H1 (cell line): ENCODE data around the gene C19orf85. TPM values are rescaled to one million over a fixed set of nuclear protein-coding genes. Genes with fewer than 3 reads are reported as not detected.
A peak's percentile ranks its signal among the peaks of the same experiment; 100 is the strongest.

ENCODE experiments used
- CTCF ChIA-PET: fragments of 300-600 bp; sonication (Branson Sonifier 250); formaldehyde crosslinking; loops from one replicate; lab custom pipeline; 2021; ENCODE audit not compliant: partially characterized antibody; lab: Charles Lee
- POLR2A ChIA-PET: fragments of 300-600 bp; sonication (Branson Sonifier 250); formaldehyde crosslinking; loops from one replicate; lab custom pipeline; 2021; ENCODE audit warnings: inconsistent platforms; ENCODE audit not compliant: partially characterized antibody; lab: Charles Lee
- DNase-seq, 2 experiments: peaks; one replicate each; pipeline versions ENCODE4 v3.0.0 to v3.0.0-alpha.2; 2010 to 2022; ENCODE audit warnings: low spot score in 2 of 2, low read depth in 1 of 2, mixed read lengths in 1 of 2
- FAIRE-seq: peaks from 2 replicates; lab custom pipeline; 2011; peaks lifted over from hg19 to GRCh38; lab: Jason Lieb, UNC
- H2AFZ ChIP-seq: 2 replicates; pipeline ENCODE4 v1.8.1; 2012; ENCODE audit warnings: low read length, inconsistent platforms
- H2AK5ac ChIP-seq: 2 replicates; pipeline ENCODE4 v1.6.1; 2013; ENCODE audit warnings: low read depth, low read length
- H2BK120ac ChIP-seq: replicated peaks from 2 replicates; pipeline ENCODE3; 2013; ENCODE audit warnings: low read depth, low read length, inconsistent platforms
- H2BK12ac ChIP-seq: 2 replicates; pipeline ENCODE4 v1.6.1; 2013; ENCODE audit warnings: low read depth, low read length
- H2BK15ac ChIP-seq: 2 replicates; pipeline ENCODE4 v1.6.1; 2013; ENCODE audit warnings: low read length
- H2BK20ac ChIP-seq: 2 replicates; pipeline ENCODE4 v1.6.1; 2013; ENCODE audit warnings: low read length
- H2BK5ac ChIP-seq: 2 replicates; pipeline ENCODE4 v1.6.1; 2013; ENCODE audit warnings: low read depth, low read length
- H3K14ac ChIP-seq: 2 replicates; pipeline ENCODE4 v1.6.1; 2013; ENCODE audit warnings: inconsistent platforms; ENCODE audit not compliant: insufficient read length
- H3K18ac ChIP-seq: 2 replicates; pipeline ENCODE4 v1.6.1; 2013; ENCODE audit warnings: low read length; ENCODE audit errors: extremely low read depth
- H3K23ac ChIP-seq: 2 replicates; pipeline ENCODE4 v1.6.1; 2013; ENCODE audit warnings: inconsistent platforms; ENCODE audit not compliant: insufficient read length
- H3K23me2 ChIP-seq: 2 replicates; pipeline ENCODE4 v1.6.1; 2013; ENCODE audit warnings: low read depth, low read length
- H3K27ac ChIP-seq: 2 replicates; pipeline ENCODE4 v1.6.1; 2011; ENCODE audit warnings: low read depth, low read length, inconsistent platforms
- H3K27me3 ChIP-seq, 4 experiments: replicated peaks in 1 of 4; 1 replicate in 1 of 4; 2 replicates in 3 of 4; pipeline versions ENCODE4 v1.6.1 to v1.8.1; 2011 to 2013; ENCODE audit warnings: low read length in 3 of 4, mild to moderate bottlenecking in 3 of 4, inconsistent platforms in 2 of 4, mixed read lengths in 2 of 4, moderate library complexity in 1 of 4; ENCODE audit not compliant: control insufficient read depth in 3 of 4, insufficient read depth in 3 of 4; ENCODE audit errors: extremely low read depth in 1 of 4
- H3K36me3 ChIP-seq, 4 experiments: 2 replicates each; pipeline versions ENCODE4 v1.6.1 to v1.8.1; 2011 to 2013; ENCODE audit warnings: mild to moderate bottlenecking in 4 of 4, low read length in 3 of 4, moderate library complexity in 2 of 4, control low read depth in 1 of 4, inconsistent platforms in 1 of 4; ENCODE audit not compliant: insufficient read depth in 4 of 4, control insufficient read depth in 2 of 4
- H3K4ac ChIP-seq: replicated peaks from 2 replicates; pipeline ENCODE3; 2013; ENCODE audit warnings: low read length, low read depth, mixed read lengths, inconsistent platforms; ENCODE audit not compliant: insufficient read length
- H3K4me1 ChIP-seq, 4 experiments: replicated peaks in 1 of 4; 1 replicate in 1 of 4; 2 replicates in 3 of 4; pipeline versions ENCODE4 v1.6.1 to v1.8.1; 2011 to 2013; ENCODE audit warnings: low read length in 3 of 4, inconsistent platforms in 2 of 4, mixed read lengths in 1 of 4; ENCODE audit not compliant: insufficient read depth in 4 of 4, control insufficient read depth in 3 of 4
- H3K4me2 ChIP-seq, 2 experiments: 2 replicates each; pipeline versions ENCODE4 v1.6.1 to v1.8.1; 2011 to 2013; ENCODE audit warnings: low read depth in 2 of 2, low read length in 2 of 2, control low read depth in 1 of 2, inconsistent platforms in 1 of 2, mild to moderate bottlenecking in 1 of 2; ENCODE audit not compliant: insufficient read depth in 1 of 2
- H3K4me3 ChIP-seq, 4 experiments: fragments of 200-600, 300-600 bp in 1 of 4; sonication (generic), shearing (Covaris generic), sonication (Bioruptor Twin) in 1 of 4; 2 replicates each; pipeline versions ENCODE4 v1.5.1 to v1.8.1; 2011 to 2016; ENCODE audit warnings: low read length in 4 of 4, low read depth in 3 of 4, control low read depth in 2 of 4, inconsistent platforms in 2 of 4, mild to moderate bottlenecking in 2 of 4, mixed read lengths in 1 of 4, moderate library complexity in 1 of 4; ENCODE audit not compliant: insufficient read depth in 2 of 4; ENCODE audit errors: extremely low read depth in 1 of 4
- H3K56ac ChIP-seq: replicated peaks from 2 replicates; pipeline ENCODE3; 2013; ENCODE audit warnings: low read depth, mild to moderate bottlenecking, mixed read lengths, low read length, inconsistent platforms; ENCODE audit not compliant: insufficient read length
- H3K79me1 ChIP-seq: 2 replicates; pipeline ENCODE4 v1.6.1; 2013; ENCODE audit warnings: low read depth, low read length, control low read depth
- H3K79me2 ChIP-seq, 2 experiments: 2 replicates each; pipeline versions ENCODE4 v1.6.1 to v1.8.1; 2012 to 2013; ENCODE audit warnings: low read length in 2 of 2, mild to moderate bottlenecking in 2 of 2, inconsistent platforms in 1 of 2; ENCODE audit not compliant: insufficient read depth in 2 of 2, control insufficient read depth in 1 of 2
- H3K9ac ChIP-seq, 4 experiments: replicated peaks in 1 of 4; 1 replicate in 1 of 4; 2 replicates in 3 of 4; pipeline versions ENCODE4 v1.6.1 to v1.8.1; 2011 to 2013; ENCODE audit warnings: low read depth in 3 of 4, low read length in 3 of 4, control low read depth in 2 of 4, mild to moderate bottlenecking in 2 of 4, moderate library complexity in 2 of 4, inconsistent platforms in 1 of 4; ENCODE audit errors: extremely low read depth in 1 of 4
- H3K9me3 ChIP-seq, 2 experiments: 2 replicates each; pipeline versions ENCODE4 v1.6.1 to v1.8.1; 2012 to 2013; ENCODE audit warnings: mild to moderate bottlenecking in 2 of 2, moderate library complexity in 2 of 2, control low read depth in 1 of 2, inconsistent platforms in 1 of 2, low read depth in 1 of 2, low read length in 1 of 2, mixed read lengths in 1 of 2; ENCODE audit not compliant: insufficient read depth in 2 of 2
- H4K20me1 ChIP-seq, 2 experiments: replicated peaks in 1 of 2; 2 replicates each; pipeline versions ENCODE3 to v1.8.1; 2011 to 2013; ENCODE audit warnings: inconsistent platforms in 2 of 2, low read length in 2 of 2, mild to moderate bottlenecking in 1 of 2; ENCODE audit not compliant: insufficient read depth in 2 of 2, control insufficient read depth in 1 of 2
- H4K5ac ChIP-seq: 2 replicates; pipeline ENCODE4 v1.6.1; 2013; ENCODE audit warnings: low read length, low read depth, mixed read lengths, inconsistent platforms; ENCODE audit not compliant: insufficient read length
- H4K8ac ChIP-seq: 2 replicates; pipeline ENCODE4 v1.8.0; 2013; ENCODE audit warnings: mild to moderate bottlenecking, moderate library complexity, low read length, inconsistent platforms; ENCODE audit not compliant: insufficient read depth; ENCODE audit errors: extremely low read depth
- H4K91ac ChIP-seq: replicated peaks from 2 replicates; pipeline ENCODE3; 2013; ENCODE audit warnings: low read length, mixed read lengths, inconsistent platforms; ENCODE audit not compliant: insufficient read length
- ATF2 ChIP-seq: IDR thresholded peaks from 2 replicates; pipeline ENCODE4 v1.6.1; 2012; ENCODE audit warnings: low read length, inconsistent platforms
- BCL11A ChIP-seq, 2 experiments: IDR thresholded peaks; one replicate each; pipeline ENCODE4 v1.6.1; 2011; ENCODE audit warnings: low read depth in 2 of 2, low read length in 2 of 2, mild to moderate bottlenecking in 2 of 2
- EP300 ChIP-seq, 2 experiments: IDR thresholded peaks; 1 replicate in 1 of 2; 2 replicates in 1 of 2; pipeline ENCODE4 v1.6.1; 2011 to 2012; ENCODE audit warnings: low read depth in 2 of 2, low read length in 2 of 2, mild to moderate bottlenecking in 2 of 2, borderline replicate concordance in 1 of 2, inconsistent platforms in 1 of 2, moderate library complexity in 1 of 2
- HDAC6 ChIP-seq: IDR thresholded peaks from one replicate; pipeline ENCODE4 v1.7.1; 2012; ENCODE audit warnings: low read depth, mild to moderate bottlenecking, inconsistent platforms, low read length, moderate library complexity
- JUN ChIP-seq: IDR thresholded peaks from 2 replicates; pipeline ENCODE4 v1.6.1; 2011; ENCODE audit warnings: low read depth, mild to moderate bottlenecking, improper control_type of control experiment, low read length
- JUND ChIP-seq: IDR thresholded peaks from 2 replicates; pipeline ENCODE4 v1.6.1; 2011; ENCODE audit warnings: mild to moderate bottlenecking, improper control_type of control experiment, low read length
- KDM1A ChIP-seq: fragments of 200-600, 300-600 bp; sonication (generic); IDR thresholded peaks from 2 replicates; pipeline ENCODE4 v1.7.1; 2016; ENCODE audit warnings: mild to moderate bottlenecking, low read length, borderline replicate concordance
- NRF1 ChIP-seq: IDR thresholded peaks from 2 replicates; pipeline ENCODE4 v1.6.1; 2011; ENCODE audit warnings: mild to moderate bottlenecking, low read depth, low read length, improper control_type of control experiment
- POLR2A ChIP-seq, 2 experiments: IDR thresholded peaks; 1 replicate in 1 of 2; 2 replicates in 1 of 2; pipeline ENCODE4 v1.6.1; 2011; ENCODE audit warnings: low read depth in 2 of 2, low read length in 2 of 2, mild to moderate bottlenecking in 2 of 2; ENCODE audit errors: control extremely low read depth in 1 of 2
- SP1 ChIP-seq: IDR thresholded peaks from 2 replicates; pipeline ENCODE4 v1.6.1; 2011; ENCODE audit warnings: low read depth, low read length
- SP2 ChIP-seq: IDR thresholded peaks from 2 replicates; pipeline ENCODE4 v1.6.1; 2012; ENCODE audit warnings: mild to moderate bottlenecking, low read length, inconsistent platforms
- TEAD4 ChIP-seq: IDR thresholded peaks from 2 replicates; pipeline ENCODE4 v1.6.1; 2012; ENCODE audit warnings: low read depth, low read length, inconsistent platforms, mixed read lengths
- WGBS, 2 experiments: shearing (Covaris generic) in 1 of 2; methylation state at CpG; one replicate each; pipeline versions ENCODE4 v1.1.6 to v1.1.7; 2013 to 2015; ENCODE audit warnings: low lambda C conversion rate in 2 of 2, mixed read lengths in 2 of 2, inconsistent platforms in 1 of 2, low coverage in 1 of 2, missing lambda C conversion rate in 1 of 2; ENCODE audit not compliant: insufficient replicate concordance in 2 of 2, insufficient coverage in 1 of 2, insufficient read length in 1 of 2; ENCODE audit errors: extremely low coverage in 1 of 2, missing lambda C conversion rate in 1 of 2; 5-methylcytosine and 5-hydroxymethylcytosine counted together
- polyA plus RNA-seq, 7 experiments: library from polyadenylated mRNA; depleted of rRNA in 3 of 7; stranded (reverse) in 5 of 7; unstranded in 2 of 7; fragments of >200 nt in 5 of 7; fragments of 200-250 nt in 2 of 7; gene quantifications; 1 replicate in 5 of 7; 2 replicates in 1 of 7; 4 replicates in 1 of 7; pipeline versions ENCODE4 v1.2.1 to v1.2.3, GENCODE V29; 2011 to 2013; ENCODE audit warnings: missing spikeins in 2 of 7, mixed read lengths in 2 of 7
- total RNA-seq: library from RNA; stranded (reverse); fragmentation: NEBNext Ultra II Directional; extraction: Animal tissue kit (Norgen Biotek cat#: 25700); gene quantifications from 2 replicates; pipeline ENCODE4 v1.2.1, GENCODE V29; 2021

The C19orf85 gene
- total and polyA plus RNA-seq, 2 of the 8 experiments (the other 6 are each of a cell fraction or from before 2014, with no cell fraction given): 2.2 to 3.2 TPM

GRCh38 chr19:55479045-55479444 is 14.5 kb upstream of the C19orf85 start:
- Histone ChIP-seq H2AFZ (no peak overlapping the region), H3K23ac (no peak overlapping the region), H4K91ac (no peak overlapping the region), H2BK12ac (no peak overlapping the region), H2BK5ac (no peak overlapping the region), H2BK15ac (no peak overlapping the region), H3K4me3 (no peak overlapping the region), H3K4me1 (peaks cover 0 to 15% (median 8%) of the 10 kb centered on the region in 4 experiments; a peak in 5 of 7 replicates), H4K20me1 (peaks cover 0 to 3% of the 10 kb centered on the region in 2 experiments), H3K79me2 (peaks cover 0 to 18% of the 10 kb centered on the region in 2 experiments; a peak in 2 of 4 replicates), H4K5ac (no peak overlapping the region), H3K4me2 (no peak overlapping the region), H3K27me3 (no peaks in the 10 kb centered on the region; a peak in 2 of 7 replicates), H3K36me3 (peaks cover 0 to 10% (median 0%) of the 10 kb centered on the region in 4 experiments; a peak in 2 of 8 replicates), H4K8ac (peak overlapping the region; percentile 69; the same call in 1 of the 2 replicates), H2BK120ac (no peak overlapping the region), H3K23me2 (peaks cover 3% of the 10 kb centered on the region), H3K27ac (no peak overlapping the region), H3K9ac (no peak overlapping the region), H3K4ac (no peak overlapping the region), H3K9me3 (no peaks in the 10 kb centered on the region), H3K18ac (no peak overlapping the region), H3K56ac (no peak overlapping the region), H2BK20ac (no peak overlapping the region), H3K79me1 (peaks cover 11% of the 10 kb centered on the region), H2AK5ac (no peak overlapping the region), H3K14ac (no peak overlapping the region)
- no peak for DNase-seq
- 86% methylated on average over 17 of the region's 17 CpGs; no CpG with 5 or more reads in 1 of the 2 experiments for WGBS, 2 experiments
- FAIRE-seq: no peak
- TF ChIP-seq KDM1A: no peak
- TF ChIP-seq EP300 (IDR thresholded peaks at IDR 0.05; ENCODE audit: borderline replicate concordance in 1 of 2, low read depth in 2 of 2, low read length in 2 of 2): no peak
- no peak for TF ChIP-seq BCL11A (IDR thresholded peaks at IDR 0.05; ENCODE audit: low read depth in 2 of 2, low read length in 2 of 2)
- no peak for TF ChIP-seq TEAD4
- no peak for TF ChIP-seq JUND
- no peak for TF ChIP-seq POLR2A (IDR thresholded peaks at IDR 0.05; ENCODE audit: control extremely low read depth in 1 of 2, low read depth in 2 of 2, low read length in 2 of 2)
- no peak for TF ChIP-seq SP1
- no peak for TF ChIP-seq NRF1
- no peak for TF ChIP-seq SP2
- TF ChIP-seq ATF2: no peak
- TF ChIP-seq HDAC6: no peak
- no peak for TF ChIP-seq JUN
- ChIA-PET CTCF (interaction anchor here (1.3 to 5.5 kb wide), 4 partner anchors 12 to 178 kb away, joined by 3 to 31 read pairs (median 16); no protein-coding TSS in a partner anchor), POLR2A (interaction anchor here (0.9 to 7.6 kb wide), 7 partner anchors 11 to 80 kb away, joined by 3 to 57 read pairs (median 3); partner anchors contain the start of gene SSC5D)
